Epithelial cell of esophagus (primary cell): ENCODE data around the gene PRRX2.

Experiments
- DNase-seq: peaks from one replicate; pipeline ENCODE4 v3.0.0; 2010; ENCODE audit warnings: low read depth
- H3K4me3 ChIP-seq: 2 replicates; pipeline ENCODE4 v1.5.1; 2011; ENCODE audit warnings: mild to moderate bottlenecking, low read length, control low read depth
- CTCF ChIP-seq: IDR thresholded peaks from 2 replicates; pipeline ENCODE4 v1.5.1; 2011; ENCODE audit warnings: low read depth, mild to moderate bottlenecking, low read length, control low read depth, inconsistent platforms; ENCODE audit not compliant: insufficient read depth; ENCODE audit errors: missing control alignments

The PRRX2 gene

GRCh38 chr9:129696944-129697655, 31.7 kb downstream of the PRRX2 start:
- TF ChIP-seq CTCF = no peak
- H3K4me3 ChIP-seq = peak overlapping the region; percentile 30
- peak; percentile 34 for DNase-seq

DNA sequence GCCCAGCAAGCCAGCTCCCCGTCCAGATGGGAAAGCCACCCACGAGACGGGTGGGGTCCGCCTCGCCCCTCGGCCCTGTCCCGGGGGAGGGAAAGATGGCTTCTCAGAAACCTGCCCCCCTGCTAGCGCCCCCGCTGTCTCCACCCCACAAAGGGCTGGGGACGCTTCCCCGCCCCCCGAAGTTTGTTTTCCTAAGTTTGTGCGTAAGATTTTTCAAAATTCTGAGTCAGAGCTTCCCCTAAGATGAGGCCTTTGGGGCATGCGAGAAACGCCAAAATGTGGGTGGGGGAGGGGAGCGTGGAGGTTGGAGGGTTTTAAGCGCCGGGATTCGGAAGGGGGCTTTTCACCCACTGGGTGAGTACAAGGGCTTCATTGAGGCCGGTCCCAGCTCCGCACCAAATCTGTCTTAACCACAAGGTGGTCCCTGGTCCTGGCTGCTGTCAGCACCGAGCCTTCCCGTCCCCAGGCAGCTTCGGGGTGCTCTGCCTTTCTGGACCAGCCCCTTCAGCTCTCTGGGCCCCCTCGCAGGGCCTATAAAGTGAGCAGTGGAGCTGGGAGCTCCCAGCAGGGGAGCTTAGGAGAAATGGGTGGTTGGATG, 32.3 kb downstream of the PRRX2 start:
- no peak for TF ChIP-seq CTCF
- H3K4me3 ChIP-seq = peak overlapping the region; percentile 30
- no peak for DNase-seq

GRCh38 chr9:129698254-129698757, 32.9 kb downstream of the PRRX2 start:
- TF ChIP-seq CTCF = no peak
- no peak overlapping the region for H3K4me3 ChIP-seq
- DNase-seq = peak; percentile 7

- no peak overlapping the region for H3K4me3 ChIP-seq
- DNase-seq = no peak
- no peak for TF ChIP-seq CTCF
Measured at GRCh38 chr9:129701054-129701453, 35.6 kb downstream of the PRRX2 start.

DNA sequence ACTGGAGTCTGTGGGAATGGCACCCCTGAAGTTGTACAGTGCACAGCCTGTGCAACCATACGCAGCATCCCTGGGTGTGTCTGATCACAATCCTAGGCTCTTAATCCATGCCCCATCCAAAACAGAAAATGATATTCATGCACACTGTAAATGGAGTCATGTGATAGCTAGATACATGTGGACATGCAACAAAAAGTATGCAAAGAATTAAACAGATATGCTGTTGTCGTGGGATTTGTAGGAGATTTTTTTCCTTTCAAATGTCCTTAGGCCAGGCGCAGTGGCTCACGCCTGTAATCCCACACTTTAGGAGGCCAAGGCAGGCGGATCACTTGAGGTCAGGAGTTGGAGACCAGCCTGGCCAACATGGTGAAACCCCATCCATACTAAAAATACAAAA, 36.1 kb downstream of the PRRX2 start:
- DNase-seq = no peak
- no peak for TF ChIP-seq CTCF
- no peak overlapping the region for H3K4me3 ChIP-seq

GRCh38 chr9:129702589-129703520, 37.4 kb downstream of the PRRX2 start:
- no peak overlapping the region for H3K4me3 ChIP-seq
- TF ChIP-seq CTCF = no peak
- peak; percentile 89 for DNase-seq
